Mesodermal cell (in vitro differentiated cells): ENCODE measurements around the gene RRP36.
A peak's percentile ranks its signal among the peaks of the same experiment; 100 is the strongest.

Source experiments
- H3K27ac ChIP-seq: 2 replicates; pipeline ENCODE4 v1.7.0; 2013; ENCODE audit warnings: mild to moderate bottlenecking, low read depth, low read length, moderate library complexity; ENCODE audit not compliant: severe bottlenecking
- H3K36me3 ChIP-seq: 2 replicates; pipeline ENCODE4 v1.7.1; 2013; ENCODE audit warnings: mild to moderate bottlenecking, low read length, moderate library complexity; ENCODE audit not compliant: control insufficient read depth, insufficient read depth
- H3K4me1 ChIP-seq: one replicate; pipeline ENCODE4 v1.7.1; 2013; ENCODE audit warnings: mild to moderate bottlenecking, low read length; ENCODE audit not compliant: insufficient read depth, control insufficient read depth, poor library complexity, severe bottlenecking
- H3K4me3 ChIP-seq: 2 replicates; pipeline ENCODE4 v1.7.0; 2013; ENCODE audit warnings: low read length, control low read depth, mild to moderate bottlenecking; ENCODE audit not compliant: insufficient read depth, poor library complexity, severe bottlenecking; ENCODE audit errors: extremely low read depth
- H3K9me3 ChIP-seq: 2 replicates; pipeline ENCODE4 v1.7.1; 2013; ENCODE audit warnings: mild to moderate bottlenecking, low read length, moderate library complexity; ENCODE audit not compliant: control insufficient read depth
- WGBS, 2 experiments: methylation state at CpG; one replicate each; pipeline ENCODE4 v1.1.5; 2013; ENCODE audit warnings: missing lambda C conversion rate in 2 of 2; ENCODE audit not compliant: insufficient coverage in 2 of 2; 5-methylcytosine and 5-hydroxymethylcytosine counted together

The RRP36 gene

DNA sequence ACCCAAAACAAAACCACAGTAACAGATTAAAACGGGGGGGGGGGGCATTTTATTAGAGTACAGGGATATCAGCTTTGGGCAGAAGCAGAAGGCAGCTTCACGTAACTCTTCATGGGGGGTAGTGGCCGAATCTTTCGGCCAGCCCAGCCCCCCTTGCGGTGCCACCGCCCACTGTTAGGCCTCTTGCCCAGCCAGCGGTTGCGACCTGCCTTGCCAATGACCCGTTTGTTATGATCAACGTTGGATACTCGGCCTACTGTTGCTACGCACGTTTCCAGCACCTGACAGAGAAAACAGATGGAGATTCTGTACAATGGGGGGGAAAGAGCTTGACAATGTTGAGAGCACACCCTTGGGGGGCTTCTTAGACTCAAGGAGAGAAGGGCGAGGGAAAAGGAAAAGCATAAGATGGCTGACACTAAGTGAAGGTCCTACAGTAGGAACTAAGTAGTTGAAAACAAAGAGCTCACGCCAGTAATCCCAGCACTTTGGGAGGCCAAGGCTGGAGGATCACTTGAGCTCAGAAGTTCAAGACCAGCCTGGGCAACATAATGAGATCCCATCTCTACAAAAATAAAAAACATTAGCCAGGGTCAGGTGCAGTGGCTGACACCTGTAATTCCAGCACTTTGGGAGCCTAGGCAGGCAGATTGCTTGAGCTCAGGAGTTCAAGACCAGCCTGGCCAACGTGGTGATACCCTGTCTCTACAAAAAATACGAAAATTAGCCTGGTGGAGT lies 33.0 kb downstream of the RRP36 start:
- Histone ChIP-seq H3K4me1 (peaks cover 30% of the 10 kb centered on the region), H3K4me3 (peak overlapping the region; percentile 89), H3K36me3 (peaks cover 66% of the 10 kb centered on the region), H3K9me3 (no peaks in the 10 kb centered on the region), H3K27ac (peak overlapping the region; percentile 92)
- WGBS, 2 experiments = 86 to 92% methylated on average over 16 of the region's 17 CpGs

DNA sequence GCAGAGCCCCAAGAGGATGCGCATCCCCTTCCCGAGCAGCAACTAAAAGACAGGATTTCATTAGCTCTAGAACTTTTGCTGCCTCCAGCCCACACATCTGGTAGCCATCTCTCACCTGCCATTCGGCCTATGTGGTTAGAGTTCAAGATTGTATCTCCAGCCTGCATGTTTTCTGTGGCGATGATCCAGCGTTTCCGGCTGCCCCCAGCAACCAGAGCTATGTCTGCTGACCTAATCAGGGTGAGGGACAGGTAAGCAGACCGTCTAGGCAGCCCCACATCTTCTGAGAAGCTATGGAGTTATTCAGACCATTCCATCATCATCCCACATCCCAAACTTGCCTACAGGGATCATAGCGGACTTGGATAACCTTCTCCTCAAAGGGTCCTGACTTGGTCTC lies 34.5 kb downstream of the RRP36 start:
- H3K27ac ChIP-seq = no peak overlapping the region
- no peaks in the 10 kb centered on the region for H3K9me3 ChIP-seq
- peaks cover 30% of the 10 kb centered on the region for H3K4me1 ChIP-seq
- H3K36me3 ChIP-seq = peaks cover 50% of the 10 kb centered on the region
- no peak overlapping the region for H3K4me3 ChIP-seq
- 92 to 95% methylated on average over 7 to 8 of the region's 8 CpGs for WGBS, 2 experiments

DNA sequence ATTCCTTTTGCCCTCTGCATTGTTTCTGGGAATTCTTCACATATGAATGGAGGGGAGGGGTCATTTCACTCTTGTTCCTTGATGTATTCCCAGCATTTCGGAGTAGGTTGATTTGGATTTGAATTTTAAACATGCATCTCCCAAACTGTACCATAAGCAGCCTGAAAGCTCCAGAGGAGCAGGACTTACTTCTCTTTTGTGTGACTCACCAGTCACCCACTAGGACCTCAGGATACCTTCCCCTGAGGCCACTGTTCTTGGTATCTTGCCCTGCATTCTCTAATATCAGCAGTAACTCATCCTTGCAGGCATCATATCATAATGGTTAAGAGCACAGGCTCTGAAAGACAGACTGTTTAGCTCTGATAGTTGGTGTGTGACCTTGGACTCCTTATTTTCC lies 37.1 kb downstream of the RRP36 start:
- no CpG with 5 or more reads among the region's 1 CpG for WGBS, 2 experiments
- no peaks in the 10 kb centered on the region for H3K9me3 ChIP-seq
- H3K27ac ChIP-seq = no peak overlapping the region
- H3K4me3 ChIP-seq = peak overlapping the region; percentile 65
- peaks cover 17% of the 10 kb centered on the region for H3K4me1 ChIP-seq
- peaks cover 43% of the 10 kb centered on the region for H3K36me3 ChIP-seq

DNA sequence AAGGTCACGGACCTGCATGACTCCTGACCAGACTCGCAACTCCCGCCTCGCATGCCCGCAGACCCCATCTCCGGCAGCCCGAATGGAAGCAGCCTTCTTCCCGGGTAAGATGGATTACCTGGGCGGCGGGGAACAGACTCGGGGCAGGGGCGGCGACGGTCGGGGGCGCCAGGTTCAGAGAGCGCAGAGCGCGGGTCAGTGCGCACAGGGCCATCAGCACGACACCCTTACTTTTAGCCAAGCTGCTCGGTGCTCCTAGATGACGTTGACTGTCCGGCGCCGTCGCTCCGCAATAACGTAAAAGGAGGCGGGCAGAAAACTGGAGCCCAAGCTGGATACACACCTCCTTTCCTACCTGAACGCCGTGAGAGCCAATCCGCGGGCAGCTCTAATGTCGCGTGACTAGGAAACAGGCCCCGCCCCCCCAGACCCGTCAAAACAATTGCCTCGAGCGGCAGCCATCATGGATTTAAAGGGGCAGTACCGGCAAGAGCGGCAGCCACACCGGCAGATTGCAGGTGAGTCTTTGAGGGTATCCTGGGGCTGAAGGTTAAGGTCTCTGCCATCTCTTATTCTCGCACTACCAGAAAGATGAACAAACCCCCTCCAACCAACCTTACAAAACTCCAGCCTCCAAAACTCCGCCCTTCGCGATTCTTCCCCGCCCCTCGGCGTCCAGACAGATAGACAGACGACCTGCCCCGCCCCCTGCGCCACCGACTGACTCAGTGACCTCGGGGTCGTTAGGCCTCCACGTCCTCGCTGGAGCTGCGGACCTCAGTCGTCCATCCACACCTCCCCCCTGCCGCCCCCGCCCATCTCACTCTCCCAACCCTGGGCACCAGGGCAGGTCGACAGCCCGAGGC lies 38.0 kb downstream of the RRP36 start, which contains the start of the genes KLC4 and MRPL2:
KLC4 (plus strand) TSS at position 464 of the 866 bp plus-strand sequence. CDS start 1,705 bp downstream, outside the sequence.
MRPL2 (minus strand) TSS at position 267 of the 866 bp plus-strand sequence; CDS start at position 214, 53 bp downstream.
- Histone ChIP-seq H3K4me3 (peak within 1 kb of the TSS; percentile 65), H3K9me3 (no peaks in the 10 kb centered on the region), H3K4me1 (peaks cover 17% of the 10 kb centered on the region), H3K27ac (peak within 1 kb of the TSS; percentile 79), H3K36me3 (peaks cover 40% of the 10 kb centered on the region)
- WGBS, 2 experiments = 0% methylated on average over 49 to 51 of the region's 64 CpGs

DNA sequence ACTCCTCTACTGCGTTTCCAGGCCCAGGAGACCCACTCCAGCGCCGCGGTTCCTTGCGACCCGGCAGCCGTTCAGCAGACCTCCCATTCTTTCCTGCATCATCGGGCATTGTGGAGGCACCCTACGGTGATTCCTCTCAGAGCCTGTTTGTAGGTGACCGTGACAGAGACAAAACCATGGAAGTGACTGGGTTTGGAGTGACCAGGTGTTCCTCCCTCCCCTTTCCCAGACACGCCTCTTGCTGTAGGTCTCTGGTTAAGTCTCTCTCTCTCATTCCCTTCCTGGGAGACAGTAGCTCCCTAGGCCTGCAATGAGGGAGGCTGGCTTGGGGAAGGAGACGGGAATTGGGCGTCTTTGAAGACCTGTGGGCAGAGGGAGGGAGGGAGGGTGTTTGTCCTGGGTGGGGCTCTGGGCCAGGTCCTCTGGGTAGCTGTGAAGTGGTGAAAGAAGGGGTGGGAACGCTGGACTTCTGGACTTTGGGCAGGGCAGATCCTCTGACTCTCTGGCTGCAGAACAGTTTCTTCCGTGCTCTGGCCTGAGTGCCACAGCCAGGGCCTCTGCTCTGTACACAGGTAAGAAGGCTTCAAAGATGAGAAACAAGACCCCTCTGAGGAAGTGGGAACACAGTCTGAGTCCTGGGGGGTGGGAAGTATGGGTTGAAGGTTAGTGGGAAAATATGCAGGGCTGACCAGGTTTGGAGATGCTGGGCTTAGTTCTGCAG lies 38.8 kb downstream of the RRP36 start:
- Histone ChIP-seq H3K9me3 (no peaks in the 10 kb centered on the region), H3K4me1 (peaks cover 17% of the 10 kb centered on the region), H3K36me3 (peaks cover 36% of the 10 kb centered on the region), H3K27ac (peak overlapping the region; percentile 79), H3K4me3 (peak overlapping the region; percentile 65)
- WGBS, 2 experiments = 11 to 13% methylated on average over 11 to 14 of the region's 15 CpGs

DNA sequence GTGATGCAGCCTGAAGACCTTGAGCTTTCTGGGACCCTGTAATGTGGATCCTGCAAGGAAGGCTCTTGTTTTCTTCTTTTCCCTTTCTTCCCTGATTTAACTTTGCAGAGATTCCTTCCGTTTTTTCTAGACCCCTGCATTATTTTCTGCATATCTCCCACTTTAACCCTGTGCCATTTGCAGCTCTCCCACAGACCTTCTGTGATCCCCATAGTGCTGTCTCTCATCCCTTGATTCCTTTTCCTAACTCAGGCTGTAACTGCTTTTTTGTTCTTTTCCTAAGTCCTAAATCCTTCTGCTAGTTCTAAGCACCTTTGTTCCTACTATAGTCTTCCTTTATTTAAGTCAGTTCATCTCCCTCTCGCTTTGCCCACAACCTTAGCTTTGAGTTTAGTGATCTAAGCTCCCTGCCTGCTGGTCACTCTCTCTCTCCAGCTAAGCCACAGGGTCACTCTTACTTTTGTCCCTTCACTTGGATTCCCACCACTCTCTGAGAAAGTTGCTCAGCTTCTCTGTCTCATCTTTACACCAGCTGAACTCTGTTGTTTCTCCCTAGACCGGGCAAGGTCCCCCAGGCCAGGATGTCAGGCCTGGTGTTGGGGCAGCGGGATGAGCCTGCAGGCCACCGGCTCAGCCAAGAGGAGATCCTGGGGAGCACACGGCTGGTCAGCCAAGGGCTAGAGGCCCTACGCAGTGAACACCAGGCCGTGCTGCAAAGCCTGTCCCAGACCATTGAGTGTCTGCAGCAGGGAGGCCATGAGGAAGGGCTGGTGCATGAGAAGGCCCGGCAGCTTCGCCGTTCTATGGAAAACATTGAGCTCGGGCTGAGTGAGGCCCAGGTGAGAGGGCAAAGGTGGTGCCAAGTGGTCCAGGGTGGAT lies 39.6 kb downstream of the RRP36 start:
- peaks cover 33% of the 10 kb centered on the region for H3K36me3 ChIP-seq
- no peaks in the 10 kb centered on the region for H3K9me3 ChIP-seq
- WGBS, 2 experiments = 87 to 93% methylated on average over 12 of the region's 12 CpGs
- peaks cover 17% of the 10 kb centered on the region for H3K4me1 ChIP-seq
- no peak overlapping the region for H3K27ac ChIP-seq
- no peak overlapping the region for H3K4me3 ChIP-seq

DNA sequence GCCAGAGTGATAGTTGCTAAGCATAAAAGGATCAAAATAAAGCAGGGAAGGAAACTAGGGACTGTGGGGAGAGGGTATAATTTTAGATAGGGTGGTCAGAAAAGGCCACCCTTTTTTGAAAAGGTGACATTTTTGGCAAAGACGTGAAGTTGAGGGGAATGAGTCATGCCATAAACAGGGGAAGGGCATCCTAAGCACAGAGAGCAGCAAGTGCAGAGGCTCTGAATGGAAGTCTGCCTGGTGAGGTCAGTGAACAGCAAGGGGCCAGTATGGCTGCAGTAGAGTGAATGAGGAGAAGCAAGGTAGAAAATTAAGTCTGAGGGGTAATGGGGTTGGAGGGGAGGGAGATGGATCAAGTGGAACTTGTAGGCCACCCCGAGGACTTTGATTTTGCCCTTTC lies 40.4 kb downstream of the RRP36 start:
- Histone ChIP-seq H3K36me3 (peaks cover 34% of the 10 kb centered on the region), H3K27ac (no peak overlapping the region), H3K9me3 (no peaks in the 10 kb centered on the region), H3K4me3 (no peak overlapping the region), H3K4me1 (peaks cover 17% of the 10 kb centered on the region)
- WGBS, 2 experiments = 77 to 90% methylated on average over 2 of the region's 2 CpGs

DNA sequence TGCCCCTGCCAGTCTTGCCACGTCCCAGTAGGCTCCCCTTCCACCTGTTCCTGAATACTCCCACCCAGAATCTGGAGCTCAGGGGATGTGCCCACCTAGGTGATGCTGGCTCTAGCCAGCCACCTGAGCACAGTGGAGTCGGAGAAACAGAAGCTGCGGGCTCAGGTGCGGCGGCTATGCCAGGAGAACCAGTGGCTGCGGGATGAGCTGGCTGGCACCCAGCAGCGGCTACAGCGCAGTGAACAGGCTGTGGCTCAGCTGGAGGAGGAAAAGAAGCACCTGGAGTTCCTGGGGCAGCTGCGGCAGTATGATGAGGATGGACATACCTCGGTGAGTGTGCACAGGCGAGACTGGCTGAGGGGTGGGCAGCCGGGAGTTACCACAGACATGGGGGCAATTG lies 41.4 kb downstream of the RRP36 start:
- H3K4me1 ChIP-seq = peaks cover 16% of the 10 kb centered on the region
- peaks cover 29% of the 10 kb centered on the region for H3K36me3 ChIP-seq
- WGBS, 2 experiments = 92 to 94% methylated on average over 9 to 11 of the region's 12 CpGs
- no peak overlapping the region for H3K27ac ChIP-seq
- no peaks in the 10 kb centered on the region for H3K9me3 ChIP-seq
- no peak overlapping the region for H3K4me3 ChIP-seq

DNA sequence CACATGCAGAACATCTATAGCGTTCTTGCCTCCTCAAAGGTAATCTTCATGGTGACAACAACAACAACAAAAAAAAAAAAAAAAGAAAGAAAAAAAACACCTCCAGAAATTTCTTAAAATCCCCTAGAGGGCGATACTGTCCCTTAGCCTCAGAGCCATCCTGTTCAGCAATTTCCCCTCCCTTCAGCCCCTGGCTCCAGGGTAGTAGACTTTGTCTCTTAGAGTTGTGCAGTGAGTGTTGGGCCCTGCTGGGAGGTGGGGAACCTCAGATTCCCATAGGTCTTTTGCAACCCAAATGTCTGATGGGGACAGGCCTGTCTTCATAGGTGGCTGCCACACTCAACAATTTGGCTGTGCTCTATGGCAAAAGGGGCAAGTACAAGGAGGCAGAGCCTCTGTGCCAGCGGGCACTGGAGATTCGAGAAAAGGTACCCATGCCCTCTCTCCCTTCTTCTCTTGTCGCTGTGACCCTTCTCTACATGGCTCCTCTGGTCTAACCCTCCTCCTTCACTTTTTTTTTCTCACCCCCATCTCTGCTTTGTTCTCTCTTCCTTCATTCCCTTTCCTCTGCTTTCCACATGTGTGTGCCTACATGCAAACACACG lies 48.7 kb downstream of the RRP36 start:
- H3K4me1 ChIP-seq = peaks cover 5% of the 10 kb centered on the region
- 63 to 64% methylated on average over 5 of the region's 6 CpGs for WGBS, 2 experiments
- peaks cover 34% of the 10 kb centered on the region for H3K36me3 ChIP-seq
- no peak overlapping the region for H3K4me3 ChIP-seq
- H3K9me3 ChIP-seq = no peaks in the 10 kb centered on the region
- no peak overlapping the region for H3K27ac ChIP-seq
